PFSK-1 (cell line): ENCODE data around the gene BUB1B.

Source experiments
- FOXP2 ChIP-seq: optimal IDR thresholded peaks from 2 replicates; pipeline ENCODE3; 2011; ENCODE audit warnings: borderline replicate concordance, control low read depth, inconsistent platforms; ENCODE audit not compliant: insufficient read depth; ENCODE audit errors: extremely low read length, extremely low read depth
- POLR2AphosphoS5 ChIP-seq: IDR thresholded peaks from 2 replicates; pipeline ENCODE4 v1.6.1; 2012; ENCODE audit warnings: low read depth, mild to moderate bottlenecking, control low read depth, low read length, moderate library complexity
- SIN3A ChIP-seq: IDR thresholded peaks from 2 replicates; pipeline ENCODE4 v1.6.1; 2012; ENCODE audit warnings: mild to moderate bottlenecking, low read length, moderate library complexity, borderline replicate concordance; ENCODE audit not compliant: insufficient read depth
- TAF1 ChIP-seq: IDR thresholded peaks from 2 replicates; pipeline ENCODE4 v1.6.1; 2012; ENCODE audit warnings: low read length, control low read depth, borderline replicate concordance; ENCODE audit not compliant: insufficient read depth
- TF ChIP-seq, protein P1 (sequence below), 2 experiments: IDR thresholded peaks; 2 replicates each; pipeline versions ENCODE4 v1.6.1 to v1.8.0; 2011 to 2012; ENCODE audit warnings: low read depth in 2 of 2, low read length in 2 of 2, control low read depth in 1 of 2, inconsistent platforms in 1 of 2, mild to moderate bottlenecking in 1 of 2, moderate library complexity in 1 of 2; ENCODE audit not compliant: insufficient read depth in 1 of 2

BUB1B gene

DNA sequence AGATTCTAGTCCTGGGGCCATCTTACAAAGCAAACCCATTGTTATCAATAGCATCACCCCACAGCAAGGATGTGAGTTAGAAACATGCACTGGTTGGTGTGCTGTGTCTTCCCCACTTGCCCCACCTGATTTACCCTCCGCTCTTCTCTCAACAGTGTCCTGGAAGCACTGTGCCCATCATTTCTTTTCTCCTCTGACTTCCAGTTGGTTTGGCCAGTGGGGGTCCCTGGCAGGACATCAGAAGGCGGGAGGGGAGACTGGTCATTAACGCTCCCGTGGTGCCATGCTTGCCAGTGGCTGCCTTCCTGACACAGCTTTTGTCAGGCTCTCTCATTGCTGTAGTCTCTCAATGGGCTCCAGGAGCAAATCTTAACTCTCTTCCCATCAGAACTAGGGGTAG is 11.5 kb upstream of the BUB1B start:
- TF ChIP-seq, protein P1, sequence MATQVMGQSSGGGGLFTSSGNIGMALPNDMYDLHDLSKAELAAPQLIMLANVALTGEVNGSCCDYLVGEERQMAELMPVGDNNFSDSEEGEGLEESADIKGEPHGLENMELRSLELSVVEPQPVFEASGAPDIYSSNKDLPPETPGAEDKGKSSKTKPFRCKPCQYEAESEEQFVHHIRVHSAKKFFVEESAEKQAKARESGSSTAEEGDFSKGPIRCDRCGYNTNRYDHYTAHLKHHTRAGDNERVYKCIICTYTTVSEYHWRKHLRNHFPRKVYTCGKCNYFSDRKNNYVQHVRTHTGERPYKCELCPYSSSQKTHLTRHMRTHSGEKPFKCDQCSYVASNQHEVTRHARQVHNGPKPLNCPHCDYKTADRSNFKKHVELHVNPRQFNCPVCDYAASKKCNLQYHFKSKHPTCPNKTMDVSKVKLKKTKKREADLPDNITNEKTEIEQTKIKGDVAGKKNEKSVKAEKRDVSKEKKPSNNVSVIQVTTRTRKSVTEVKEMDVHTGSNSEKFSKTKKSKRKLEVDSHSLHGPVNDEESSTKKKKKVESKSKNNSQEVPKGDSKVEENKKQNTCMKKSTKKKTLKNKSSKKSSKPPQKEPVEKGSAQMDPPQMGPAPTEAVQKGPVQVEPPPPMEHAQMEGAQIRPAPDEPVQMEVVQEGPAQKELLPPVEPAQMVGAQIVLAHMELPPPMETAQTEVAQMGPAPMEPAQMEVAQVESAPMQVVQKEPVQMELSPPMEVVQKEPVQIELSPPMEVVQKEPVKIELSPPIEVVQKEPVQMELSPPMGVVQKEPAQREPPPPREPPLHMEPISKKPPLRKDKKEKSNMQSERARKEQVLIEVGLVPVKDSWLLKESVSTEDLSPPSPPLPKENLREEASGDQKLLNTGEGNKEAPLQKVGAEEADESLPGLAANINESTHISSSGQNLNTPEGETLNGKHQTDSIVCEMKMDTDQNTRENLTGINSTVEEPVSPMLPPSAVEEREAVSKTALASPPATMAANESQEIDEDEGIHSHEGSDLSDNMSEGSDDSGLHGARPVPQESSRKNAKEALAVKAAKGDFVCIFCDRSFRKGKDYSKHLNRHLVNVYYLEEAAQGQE (IDR thresholded peaks at IDR 0.05; ENCODE audit: insufficient read depth in 1 of 2, low read depth in 2 of 2, low read length in 2 of 2) = no peak
- TF ChIP-seq POLR2AphosphoS5 = no peak
- TF ChIP-seq FOXP2 = no peak
- TF ChIP-seq SIN3A = no peak
- TF ChIP-seq TAF1 = no peak

DNA sequence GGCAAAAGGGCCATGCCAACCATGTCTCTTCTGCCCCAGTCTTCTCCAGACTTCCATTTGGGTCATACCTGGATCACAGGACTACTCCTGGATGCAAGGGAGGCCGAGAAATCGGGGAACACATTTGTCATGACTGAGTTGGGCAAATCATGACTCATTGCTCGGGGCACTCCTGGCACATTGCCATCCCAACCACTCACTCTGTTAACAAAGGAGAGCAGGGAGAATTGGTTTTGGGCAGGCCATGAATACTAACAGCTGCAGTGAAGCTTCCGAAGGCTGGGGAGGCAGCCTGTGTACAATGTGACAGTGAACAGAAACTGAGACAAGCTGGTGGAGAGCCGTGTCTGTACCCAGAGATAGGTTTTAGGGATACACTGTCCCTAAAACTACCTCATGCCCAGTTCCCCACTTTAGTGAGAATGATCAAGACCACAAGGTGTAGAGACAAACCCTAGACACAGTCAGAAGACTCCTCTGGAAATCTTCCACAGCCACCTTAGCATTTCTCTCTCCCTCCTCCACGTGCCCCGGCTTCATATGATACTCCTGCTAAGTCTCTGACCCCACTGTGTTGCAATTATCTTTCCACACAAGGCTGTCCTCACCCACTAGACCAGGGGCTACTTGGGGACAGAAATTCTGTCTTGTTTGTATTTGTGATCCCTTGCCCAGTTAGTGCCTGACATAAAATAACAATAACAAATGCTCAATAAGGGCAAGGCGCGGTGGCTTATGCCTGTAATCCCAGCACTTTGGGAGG is 10.5 kb upstream of the BUB1B start:
- TF ChIP-seq FOXP2 (no peak), TAF1 (no peak), POLR2AphosphoS5 (no peak), SIN3A (no peak)
- TF ChIP-seq, protein P1 (IDR thresholded peaks at IDR 0.05; ENCODE audit: insufficient read depth in 1 of 2, low read depth in 2 of 2, low read length in 2 of 2) = no peak

DNA sequence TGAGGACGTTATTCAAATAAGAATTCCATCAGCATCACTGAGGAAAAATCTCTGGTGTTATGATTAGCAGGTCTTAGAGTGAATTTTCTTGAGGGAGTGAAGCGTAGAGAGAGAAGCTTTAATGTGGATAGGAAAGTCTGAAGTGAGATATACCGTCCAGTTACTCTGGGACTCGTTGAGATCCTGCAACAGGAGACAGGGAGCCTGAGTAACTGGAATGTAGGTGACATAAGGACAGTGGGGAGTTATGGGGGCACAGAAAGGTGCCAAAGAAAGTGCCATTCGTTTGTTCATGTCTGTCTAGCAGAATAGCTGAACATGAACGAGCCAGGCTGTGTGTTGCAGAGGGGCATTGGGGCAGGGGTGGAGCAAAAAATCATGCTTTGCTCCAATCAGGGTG is 9.4 kb upstream of the BUB1B start:
- TF ChIP-seq FOXP2 (no peak), SIN3A (no peak), TAF1 (no peak), POLR2AphosphoS5 (no peak)
- TF ChIP-seq, protein P1 (IDR thresholded peaks at IDR 0.05; ENCODE audit: insufficient read depth in 1 of 2, low read depth in 2 of 2, low read length in 2 of 2) = no peak

DNA sequence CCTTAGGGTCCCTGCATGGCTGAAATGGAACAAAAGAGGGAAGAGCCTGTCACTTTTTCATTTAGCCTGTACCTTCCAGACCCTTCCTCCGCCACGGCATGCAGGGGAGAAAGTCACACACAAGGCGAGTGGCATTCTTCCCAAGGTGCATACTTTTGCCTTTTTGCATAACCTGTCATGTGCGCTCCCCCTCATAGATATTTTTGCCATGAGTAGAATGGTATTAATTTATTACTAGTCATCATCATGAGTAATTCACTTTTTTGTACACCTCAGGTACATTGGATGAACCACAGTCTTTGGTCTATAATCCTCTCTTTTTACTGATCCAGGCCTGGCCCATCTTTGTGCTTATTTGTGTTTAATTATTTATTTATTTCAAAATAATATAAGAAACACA is 8.9 kb upstream of the BUB1B start:
- no peak for TF ChIP-seq TAF1

DNA sequence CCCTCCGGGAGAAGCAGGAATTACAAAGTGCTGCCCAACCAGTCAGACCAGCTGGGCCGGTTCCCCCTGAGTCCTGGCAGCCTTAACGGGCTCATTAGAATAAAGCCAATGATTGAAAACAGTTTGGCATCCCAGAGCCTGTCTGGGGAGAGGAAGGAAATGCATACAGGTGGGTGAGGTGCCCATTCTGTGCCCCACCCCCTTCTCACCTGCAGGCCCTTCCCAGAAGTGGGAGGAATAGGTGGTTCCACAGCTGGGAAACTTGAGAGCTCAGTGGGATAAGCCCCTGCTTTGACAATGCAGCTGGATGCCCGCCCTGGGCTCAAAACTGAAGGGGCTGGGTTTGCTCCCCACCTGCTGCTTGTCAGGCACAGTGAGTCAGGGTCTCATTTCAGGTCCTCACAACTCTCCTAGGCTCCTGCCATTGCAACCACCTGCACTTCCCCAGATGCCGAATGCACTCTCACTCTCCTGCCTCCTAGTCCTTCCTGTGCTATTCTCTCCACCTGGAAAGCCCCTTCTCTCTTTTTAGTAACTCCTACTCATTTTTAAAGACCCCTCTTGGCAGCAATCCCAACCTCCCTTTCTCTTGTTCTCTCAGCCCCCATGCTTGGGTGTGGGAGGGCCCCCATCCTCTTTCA is 5.5 kb upstream of the BUB1B start:
- TF ChIP-seq FOXP2 = no peak

DNA sequence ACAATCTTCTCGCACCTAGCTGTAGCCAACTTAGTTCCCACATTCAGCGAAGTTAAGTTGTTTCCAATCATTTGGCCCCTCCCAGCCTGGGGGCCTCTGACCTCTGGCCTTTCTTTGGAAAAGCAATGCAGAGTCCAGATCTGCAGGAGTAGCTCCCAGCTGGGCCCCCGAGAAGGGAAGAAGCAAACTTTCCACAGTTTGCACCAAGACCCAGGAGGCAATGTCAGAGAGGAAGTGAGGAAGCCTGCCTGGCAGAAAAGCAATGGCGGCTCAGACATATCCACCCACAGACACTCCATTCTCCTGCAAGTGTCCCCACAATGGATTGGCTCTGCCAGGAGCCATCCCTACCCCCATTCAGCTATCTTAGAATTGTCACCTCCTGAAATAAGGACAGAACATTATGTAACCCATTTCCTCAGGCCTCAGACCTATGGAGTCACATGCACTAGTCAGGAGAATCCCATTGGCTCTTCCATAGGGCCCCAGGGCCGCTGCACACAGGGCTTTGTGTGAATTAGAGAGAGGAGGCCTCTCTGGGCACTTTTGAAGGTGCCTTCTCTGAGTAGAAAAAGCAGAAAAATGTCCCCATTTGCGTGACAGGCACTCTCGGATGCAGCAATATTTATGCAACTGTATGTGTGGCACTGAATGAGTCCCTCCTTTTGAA is 3.0 kb upstream of the BUB1B start:
- TF ChIP-seq FOXP2 (no peak), SIN3A (no peak), TAF1 (no peak), POLR2AphosphoS5 (no peak)
- TF ChIP-seq, protein P1 (IDR thresholded peaks at IDR 0.05; ENCODE audit: insufficient read depth in 1 of 2, low read depth in 2 of 2, low read length in 2 of 2) = no peak
